ENCODE results near the gene SGMS1. TPM values are rescaled to one million over a fixed set of nuclear protein-coding genes. Genes with fewer than 3 reads are reported as not detected.
A peak's percentile ranks its signal among the peaks of the same experiment; 100 is the strongest.

SGMS1 gene
- polyA plus RNA-seq, 2 of the 4 experiments (the other 2 are of a cell fraction), result 22.7 to 28.2 TPM

GRCh38 chr10:50325449-50326171, 298.1 kb downstream of the SGMS1 start (continued):
- no peak for TF ChIP-seq MAX (IDR thresholded peaks at IDR 0.05)
- no peak for TF ChIP-seq KDM1A (IDR thresholded peaks at IDR 0.05; ENCODE audit: low read depth)

GRCh38 chr10:50324680-50325393, 298.9 kb downstream of the SGMS1 start:
- no peak for ATAC-seq
- H3K27ac ChIP-seq, result no peak overlapping the region
- 93% methylated on average over 4 of the region's 4 CpGs for WGBS (ENCODE audit: missing lambda C conversion rate)
- FAIRE-seq, result no peak
- DNase-seq (ENCODE audit: low read depth in 1 of 2, low spot score in 1 of 2), result no peak
- no peak for TF ChIP-seq ESRRA (IDR thresholded peaks at IDR 0.05; ENCODE audit: borderline replicate concordance, low read length)
- peak; percentile 41 for TF ChIP-seq MAFK (IDR thresholded peaks at IDR 0.05; ENCODE audit: partially characterized antibody)
- CTCF ChIA-PET, result interaction anchor here (1.0 to 1.3 kb wide), 3 partner anchors 14 to 84 kb away, joined by 3 read pairs; no protein-coding TSS in a partner anchor
- no peaks in the 10 kb centered on the region for H3K9me3 ChIP-seq
- H3K4me2 ChIP-seq, result peak overlapping the region; percentile 47
- POLR2A ChIA-PET, result no interaction called here
- H3K4me1 ChIP-seq, result peaks cover 26% of the 10 kb centered on the region
- H3K4me3 ChIP-seq, result no peak overlapping the region

GRCh38 chr10:50324046-50324445, 299.7 kb downstream of the SGMS1 start:
- WGBS (ENCODE audit: missing lambda C conversion rate), result 93% methylated on average over 2 of the region's 2 CpGs

GRCh38 chr10:50322077-50322476, 301.7 kb downstream of the SGMS1 start:
- H3K4me2 ChIP-seq, result no peak overlapping the region
- H3K4me1 ChIP-seq, result peaks cover 24% of the 10 kb centered on the region
- ChIA-PET POLR2A (no interaction called here), CTCF (no interaction called here)
- FAIRE-seq (no peak), DNase-seq (ENCODE audit: low read depth in 1 of 2, low spot score in 1 of 2) (peak in 1 of 2 experiments; percentile 22), ATAC-seq (no peak)
- no peak overlapping the region for H3K4me3 ChIP-seq
- TF ChIP-seq SREBF2 (IDR thresholded peaks at IDR 0.05), result no peak
- no peak for TF ChIP-seq SMC3 (IDR thresholded peaks at IDR 0.05)
- TF ChIP-seq MAX (IDR thresholded peaks at IDR 0.05), result no peak
- TF ChIP-seq MYC (IDR thresholded peaks at IDR 0.05; ENCODE audit: borderline replicate concordance, low read length), result no peak
- no peak for TF ChIP-seq ELK1 (IDR thresholded peaks at IDR 0.05; ENCODE audit: low read depth, low read length)
- TF ChIP-seq POLR2A (IDR thresholded peaks at IDR 0.05; ENCODE audit: low read length), result no peak
- WGBS (ENCODE audit: missing lambda C conversion rate), result 89% methylated on average over 3 of the region's 3 CpGs
- H3K27ac ChIP-seq, result no peak overlapping the region
- no peaks in the 10 kb centered on the region for H3K9me3 ChIP-seq

More at GRCh38 chr10:50324046-50324445, 299.7 kb downstream of the SGMS1 start:
- H3K9me3 ChIP-seq, result no peaks in the 10 kb centered on the region
- ATAC-seq (no peak), FAIRE-seq (no peak), DNase-seq (ENCODE audit: low read depth in 1 of 2, low spot score in 1 of 2) (no peak)
- ChIA-PET POLR2A (no interaction called here), CTCF (no interaction called here)
- no peak overlapping the region for H3K4me3 ChIP-seq
- H3K27ac ChIP-seq, result no peak overlapping the region
- no peak for TF ChIP-seq PHF8 (IDR thresholded peaks at IDR 0.05; ENCODE audit: borderline replicate concordance, low read depth)
- no peak for TF ChIP-seq FOSB (CRISPR knock-in tag; IDR thresholded peaks at IDR 0.05)
- TF ChIP-seq MAFK (IDR thresholded peaks at IDR 0.05; ENCODE audit: partially characterized antibody), result no peak
- TF ChIP-seq JUNB (IDR thresholded peaks at IDR 0.05), result no peak
- TF ChIP-seq ZSCAN20 (CRISPR knock-in tag; IDR thresholded peaks at IDR 0.05), result no peak
- no peak for TF ChIP-seq PBX3 (IDR thresholded peaks at IDR 0.05)
- no peak overlapping the region for H3K4me2 ChIP-seq
- peaks cover 26% of the 10 kb centered on the region for H3K4me1 ChIP-seq

GRCh38 chr10:50318129-50318528, 305.6 kb downstream of the SGMS1 start:
- CTCF ChIA-PET, result interaction anchor here (1.4 kb wide), 1 partner anchor 33 kb away, joined by 3 read pairs; no protein-coding TSS in a partner anchor
- FAIRE-seq, result no peak
- Histone ChIP-seq H3K9me3 (no peaks in the 10 kb centered on the region), H3K4me1 (no peaks in the 10 kb centered on the region), H3K4me2 (no peak overlapping the region), H3K27ac (no peak overlapping the region), H3K4me3 (no peak overlapping the region)
- ATAC-seq, result no peak
- POLR2A ChIA-PET, result no interaction called here
- DNase-seq (ENCODE audit: low read depth in 1 of 2, low spot score in 1 of 2), result no peak
- no peak for TF ChIP-seq EP300 (IDR thresholded peaks at IDR 0.05)
- no peak for TF ChIP-seq CTCF (IDR thresholded peaks at IDR 0.05)
- TF ChIP-seq JUN (IDR thresholded peaks at IDR 0.05), result no peak
- no peak for TF ChIP-seq KDM1A (IDR thresholded peaks at IDR 0.05; ENCODE audit: low read depth)
- TF ChIP-seq HOXA7 (CRISPR knock-in tag; IDR thresholded peaks at IDR 0.05), result no peak
- no peak for TF ChIP-seq ZC3H11A (IDR thresholded peaks at IDR 0.05)
- TF ChIP-seq KDM5A (IDR thresholded peaks at IDR 0.05), result no peak
- no peak for TF ChIP-seq POLR2AphosphoS2 (conservative IDR thresholded peaks at IDR 0.05; ENCODE audit: low read length)
- no peak for TF ChIP-seq FOSB (CRISPR knock-in tag; IDR thresholded peaks at IDR 0.05)
- TF ChIP-seq EHF (CRISPR knock-in tag; IDR thresholded peaks at IDR 0.05), result no peak
- TF ChIP-seq MYC (IDR thresholded peaks at IDR 0.05; ENCODE audit: borderline replicate concordance, low read length), result no peak
- no peak for TF ChIP-seq CEBPB (IDR thresholded peaks at IDR 0.05)
- no peak for TF ChIP-seq HES2 (IDR thresholded peaks at IDR 0.05)

Measured in A549 (cell line).